Spleen (tissue), 13 donors: Measurements from ENCODE around the gene EIF5A2. TPM values are rescaled to one million over a fixed set of nuclear protein-coding genes. Genes with fewer than 3 reads are reported as not detected.

Experiments used
- DNase-seq: peaks from one replicate; pipeline ENCODE4 v3.0.0-alpha.2; 2020
- H3K27ac ChIP-seq, 8 donors: fragments of 200-600 bp; sonication (generic) in 7 of 8; 1 replicate in 4 of 8; 2 replicates in 4 of 8; pipeline versions ENCODE4 v1.5.0 to v1.8.0; 2016 to 2021; ENCODE audit warnings: inconsistent platforms in 4 of 8, mild to moderate bottlenecking in 4 of 8, moderate library complexity in 1 of 8
- H3K27me3 ChIP-seq, 7 donors: fragments of 200-600 bp; sonication (generic) in 6 of 7; replicated peaks in 1 of 7; 1 replicate in 4 of 7; 2 replicates in 3 of 7; pipeline versions ENCODE4 v1.5.0 to v1.8.0; 2016 to 2021; ENCODE audit warnings: inconsistent platforms in 3 of 7, mild to moderate bottlenecking in 1 of 7
- H3K36me3 ChIP-seq, 6 donors: fragments of 200-600 bp; sonication (generic) in 5 of 6; 1 replicate in 4 of 6; 2 replicates in 2 of 6; pipeline versions ENCODE4 v1.5.0 to v1.8.0; 2016 to 2021; ENCODE audit warnings: inconsistent platforms in 2 of 6
- H3K4me1 ChIP-seq, 6 donors: fragments of 200-600 bp; sonication (generic) in 5 of 6; 1 replicate in 3 of 6; 2 replicates in 3 of 6; pipeline versions ENCODE4 v1.5.0 to v1.8.0; 2016 to 2021; ENCODE audit warnings: inconsistent platforms in 3 of 6
- H3K4me3 ChIP-seq, 8 donors: fragments of 200-600 bp; sonication (generic) in 7 of 8; 1 replicate in 4 of 8; 2 replicates in 4 of 8; pipeline versions ENCODE4 v1.5.0 to v1.8.0; 2016 to 2021; ENCODE audit warnings: inconsistent platforms in 4 of 8, mild to moderate bottlenecking in 4 of 8, moderate library complexity in 2 of 8
- H3K9me3 ChIP-seq, 8 donors: fragments of 200-600 bp; sonication (generic) in 7 of 8; 1 replicate in 4 of 8; 2 replicates in 4 of 8; pipeline versions ENCODE4 v1.5.0 to v1.8.0; 2016 to 2021; ENCODE audit warnings: inconsistent platforms in 4 of 8
- CTCF ChIP-seq, 11 experiments: fragments of 200-600 bp in 7 of 11; fragments of 450-650 bp in 4 of 11; sonication (generic) in 4 of 11; IDR thresholded peaks in 8 of 11; conservative IDR thresholded peaks in 3 of 11; 1 replicate in 7 of 11; 2 replicates in 4 of 11; pipeline versions ENCODE4 v1.4.0 to v1.8.0; 2016 to 2021; ENCODE audit warnings: antibody characterized with exemption in 11 of 11, inconsistent platforms in 4 of 11, mild to moderate bottlenecking in 1 of 11
- POLR2A ChIP-seq, 3 donors: fragments of 450-650 bp; IDR thresholded peaks; one replicate each; pipeline ENCODE4 v1.5.1; 2017; ENCODE audit warnings: antibody characterized with exemption in 3 of 3, mild to moderate bottlenecking in 1 of 3
- POLR2AphosphoS5 ChIP-seq, 3 donors: sonication (generic); formaldehyde crosslinking; IDR thresholded peaks; one replicate each; pipeline ENCODE4 v1.5.1; 2017; ENCODE audit warnings: antibody characterized with exemption in 3 of 3
- WGBS, 5 donors: extraction: QIAGEN DNeasy Blood & Tissue Kit in 3 of 5; methylation state at CpG; one replicate each; pipeline versions ENCODE4 v1.1.5 to v1.1.7; 2013 to 2018; 5-methylcytosine and 5-hydroxymethylcytosine counted together
- intact Hi-C: fragments of 100-400 bp; cut with DNase I; formaldehyde crosslinking; loops from one replicate; pipeline ENCODE4 v1.15.0; 2023; ENCODE audit warnings: low total_unique reads
- long read RNA-seq, 2 donors: transcript quantifications; one replicate each; lab custom pipeline, GENCODE V29; 2026
- polyA plus RNA-seq, 3 donors: library from polyadenylated mRNA; stranded (reverse); fragments of 200-250 nt; gene quantifications; one replicate each; pipeline ENCODE4 v1.2.1, GENCODE V29; 2013
- total RNA-seq, 7 donors: library from RNA; depleted of rRNA in 3 of 7; stranded (reverse); fragments of >200 nt in 3 of 7; fragmentation: NEBNext Ultra II Directional in 4 of 7; extraction: Animal tissue kit (Norgen Biotek cat#: 25700) in 4 of 7; gene quantifications; one replicate each; pipeline versions ENCODE4 v1.1.0 to v1.2.1, GENCODE V29; 2016 to 2021
- donor health status: healthy with polysubstance abuse.
- donor health status: DM: no; HTN: no; CAD: no; lungs with moderate emphysema.
- donor health status: DM: no; HTN: no; CAD: no.
- donor health status: Bipolar disorder and iron deficiency.
- donor health status: healthy.
- donor health status: DM: no; HTN: no; CAD: no.
- donor health status: DM: yes; HTN: yes; CAD: no.

EIF5A2 gene
- total RNA-seq (1 to 10 TPM; 2.0 to 7.4 (median 4.9) TPM), polyA plus RNA-seq (1 to 10 TPM in 2 of 3 donors, under 1 TPM in 1; 0.78 to 1.3 (median 1.2) TPM)
- long read RNA-seq, donor 1, full-length matches to known transcripts, result 1 of 1 reads
- long read RNA-seq, donor 1, partial matches to known transcripts, result 0 of 1 reads
- long read RNA-seq, donor 1, other reads (novel, unspliced or antisense), result 0 of 1 reads
- long read RNA-seq, donor 2, result 0 reads

GRCh38 chr3:170908235-170909116, at the start of gene EIF5A2:
Gene EIF5A2, minus strand, starts transcription at chr3:170908637. Its CDS starts 831 bp downstream, at chr3:170907806.
- H3K27ac ChIP-seq, result peak within 1 kb of the TSS; percentile 19 to 80 (median 61)
- peaks cover 3 to 36% (median 27%) of the 10 kb centered on the region in 8 donors for H3K9me3 ChIP-seq
- peaks cover 0 to 15% (median 0%) of the 10 kb centered on the region in 7 donors for H3K27me3 ChIP-seq
- H3K36me3 ChIP-seq, result no peaks in the 10 kb centered on the region
- TF ChIP-seq POLR2AphosphoS5 (IDR thresholded peaks at IDR 0.05) (peak; percentile 71 to 80 (median 73)), POLR2A (IDR thresholded peaks at IDR 0.05) (no peak)
- 1 to 20% (median 16%) methylated on average over 53 to 73 of the region's 73 CpGs for WGBS, 5 donors
- peaks cover 8 to 25% (median 19%) of the 10 kb centered on the region in 6 donors for H3K4me1 ChIP-seq
- H3K4me3 ChIP-seq, result peak within 1 kb of the TSS; percentile 51 to 82 (median 62)
- peak; percentile 95 for DNase-seq
- intact Hi-C loops, result no loop called here

GRCh38 chr3:170956647-170957046, 48.2 kb upstream of the EIF5A2 start:
- H3K4me3 ChIP-seq, result no peak overlapping the region
- H3K4me1 ChIP-seq, result no peaks in the 10 kb centered on the region
- H3K9me3 ChIP-seq, result no peaks in the 10 kb centered on the region
- no peak for DNase-seq
- no peak for TF ChIP-seq CTCF (IDR thresholded peaks at IDR 0.05 in 8 of 11, conservative IDR thresholded peaks at IDR 0.05 in 3 of 11)
- TF ChIP-seq POLR2A (IDR thresholded peaks at IDR 0.05), result no peak
- no peak for TF ChIP-seq POLR2AphosphoS5 (IDR thresholded peaks at IDR 0.05)
- intact Hi-C loops, result no loop called here
- no peaks in the 10 kb centered on the region for H3K36me3 ChIP-seq
- no peak overlapping the region for H3K27ac ChIP-seq
- no peaks in the 10 kb centered on the region for H3K27me3 ChIP-seq

- H3K9me3 ChIP-seq, result no peaks in the 10 kb centered on the region
- no peaks in the 10 kb centered on the region for H3K4me1 ChIP-seq
- intact Hi-C loops, result no loop called here
- TF ChIP-seq POLR2A (IDR thresholded peaks at IDR 0.05) (no peak), POLR2AphosphoS5 (IDR thresholded peaks at IDR 0.05) (no peak), CTCF (IDR thresholded peaks at IDR 0.05 in 8 of 11, conservative IDR thresholded peaks at IDR 0.05 in 3 of 11) (no peak)
- H3K27ac ChIP-seq, result no peak overlapping the region
- H3K36me3 ChIP-seq, result no peaks in the 10 kb centered on the region
- H3K4me3 ChIP-seq, result no peak overlapping the region
- H3K27me3 ChIP-seq, result no peaks in the 10 kb centered on the region
- no peak for DNase-seq
- WGBS, 5 donors, result 77 to 87% (median 83%) methylated on average over 12 of the region's 12 CpGs
These were observed 45.3 kb upstream of the EIF5A2 start for GRCh38 chr3:170953736-170954135.

- Histone ChIP-seq H3K27ac (no peak overlapping the region), H3K4me3 (no peak overlapping the region), H3K36me3 (no peaks in the 10 kb centered on the region), H3K4me1 (no peaks in the 10 kb centered on the region), H3K27me3 (no peaks in the 10 kb centered on the region), H3K9me3 (no peaks in the 10 kb centered on the region)
- intact Hi-C loops, result no loop called here
- TF ChIP-seq POLR2AphosphoS5 (IDR thresholded peaks at IDR 0.05) (no peak), POLR2A (IDR thresholded peaks at IDR 0.05) (no peak)
- DNase-seq, result no peak
- 87 to 93% (median 90%) methylated on average over 11 to 13 of the region's 13 CpGs for WGBS, 5 donors
These were observed 44.8 kb upstream of the EIF5A2 start for GRCh38 chr3:170953229-170953628.

GRCh38 chr3:170949211-170949610, 40.8 kb upstream of the EIF5A2 start:
- Histone ChIP-seq H3K4me3 (no peak overlapping the region), H3K27me3 (peaks cover 0 to 6% (median 0%) of the 10 kb centered on the region in 7 donors), H3K36me3 (no peaks in the 10 kb centered on the region), H3K4me1 (no peaks in the 10 kb centered on the region), H3K9me3 (peaks cover 0 to 6% (median 0%) of the 10 kb centered on the region in 8 donors), H3K27ac (no peak overlapping the region)
- 84 to 93% (median 84%) methylated on average over 2 of the region's 2 CpGs for WGBS, 5 donors
- TF ChIP-seq CTCF (IDR thresholded peaks at IDR 0.05 in 8 of 11, conservative IDR thresholded peaks at IDR 0.05 in 3 of 11) (no peak), POLR2A (IDR thresholded peaks at IDR 0.05) (no peak), POLR2AphosphoS5 (IDR thresholded peaks at IDR 0.05) (no peak)
- intact Hi-C loops, result no loop called here
- no peak for DNase-seq
